GM12892 (cell line): ENCODE results near the gene EMILIN3.

Experiments
- POLR2A ChIP-seq: IDR thresholded peaks from 2 replicates; pipeline ENCODE4 v1.6.1; 2011; ENCODE audit warnings: low read depth, low read length, control low read depth
- POLR2AphosphoS5 ChIP-seq: IDR thresholded peaks from 2 replicates; pipeline ENCODE4 v1.6.1; 2011; ENCODE audit warnings: low read depth, low read length, control low read depth

DNA sequence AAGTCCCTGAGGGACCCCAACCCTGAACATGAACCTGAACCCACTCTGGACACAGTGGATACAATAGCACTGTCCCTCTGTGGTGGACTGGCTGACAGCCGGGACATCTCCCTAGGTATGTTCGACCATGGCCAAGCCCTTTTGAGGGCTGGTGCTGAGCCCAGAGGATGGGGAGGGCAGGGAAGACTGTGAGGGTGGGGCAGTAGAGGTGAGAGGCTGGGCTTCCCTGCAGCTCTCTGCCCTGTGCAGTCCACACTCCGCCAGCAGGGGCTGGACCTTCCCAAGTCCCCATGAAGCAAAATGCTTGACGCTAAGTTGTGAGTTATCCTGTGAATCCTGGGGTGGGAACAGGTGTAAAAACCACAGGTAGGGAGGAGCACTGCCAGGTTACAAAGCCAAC lies 14.5 kb downstream of the EMILIN3 start:
- TF ChIP-seq POLR2A (no peak), POLR2AphosphoS5 (no peak)
